Mucosa of descending colon (tissue), 3 donors: ENCODE results near the gene MNX1. TPM values are rescaled to one million over a fixed set of nuclear protein-coding genes. Genes with fewer than 3 reads are reported as not detected.

Source experiments
- ATAC-seq: fragments of 200-7000 bp; cut with Tn5 transposase; one replicate; pipeline ENCODE4 v1.9.1; 2020; ENCODE audit warnings: mild to moderate bottlenecking, moderate library complexity
- DNase-seq, 3 donors: peaks; one replicate each; pipeline ENCODE4 v3.0.0-alpha.2; 2020
- H3K36me3 ChIP-seq: fragments of 200-600 bp; one replicate; pipeline ENCODE4 v1.8.0; 2021; ENCODE audit warnings: low read depth, mild to moderate bottlenecking
- H3K4me1 ChIP-seq: fragments of 200-600 bp; one replicate; pipeline ENCODE4 v1.8.0; 2021; ENCODE audit warnings: low read depth, mild to moderate bottlenecking
- H3K4me3 ChIP-seq: fragments of 200-600 bp; one replicate; pipeline ENCODE4 v1.8.0; 2021; ENCODE audit warnings: mild to moderate bottlenecking
- H3K9me3 ChIP-seq: fragments of 200-600 bp; one replicate; pipeline ENCODE4 v1.8.0; 2021; ENCODE audit warnings: mild to moderate bottlenecking
- CTCF ChIP-seq: fragments of 200-600 bp; IDR thresholded peaks from one replicate; pipeline ENCODE4 v1.8.0; 2022; ENCODE audit warnings: antibody characterized with exemption, mild to moderate bottlenecking
- intact Hi-C, 2 donors: fragments of 100-400 bp; cut with DNase I in 1 of 2; cut with micrococcal nuclease in 1 of 2; formaldehyde crosslinking; loops; one replicate each; pipeline versions ENCODE4 v1.11.0 to v1.11.1; 2022; cut with DNase I, micrococcal nuclease
- total RNA-seq, 3 donors: library from RNA; stranded (reverse); fragmentation: NEBNext Ultra II Directional in 2 of 3; extraction: Animal tissue kit (Norgen Biotek cat#: 25700) in 2 of 3; gene quantifications; one replicate each; pipeline versions ENCODE4 v1.2.1 to v1.2.4, GENCODE V29; 2021 to 2023
- donor health status: DM: no; HTN: no; CAD: no; lungs with moderate emphysema.
- donor health status: DM: no; HTN: no; CAD: no.
- donor health status: DM: no; HTN: yes; CAD: no.

Gene MNX1
- total RNA-seq, 3 donors from 2014 or later = 9.7 to 24.9 (median 24.0) TPM

GRCh38 chr7:157023589-157023905, 13.1 kb upstream of the MNX1 start:
- Histone ChIP-seq H3K9me3 (no peaks in the 10 kb centered on the region), H3K4me3 (no peak overlapping the region), H3K36me3 (no peaks in the 10 kb centered on the region), H3K4me1 (peaks cover 38% of the 10 kb centered on the region)
- DNase-seq (no peak), ATAC-seq (no peak)
- no peak for TF ChIP-seq CTCF
- intact Hi-C loops = no loop called here

GRCh38 chr7:157022681-157023588, 12.5 kb upstream of the MNX1 start:
- Histone ChIP-seq H3K36me3 (no peaks in the 10 kb centered on the region), H3K4me1 (peaks cover 39% of the 10 kb centered on the region), H3K9me3 (no peaks in the 10 kb centered on the region), H3K4me3 (no peak overlapping the region)
- ATAC-seq = peak; percentile 55
- DNase-seq = peak in 1 of 3 donors; percentile 62
- intact Hi-C loops = no loop called here
- no peak for TF ChIP-seq CTCF

GRCh38 chr7:157021871-157022680, 11.6 kb upstream of the MNX1 start:
- intact Hi-C loops = no loop called here
- ATAC-seq (no peak), DNase-seq (no peak)
- H3K4me1 ChIP-seq = peaks cover 38% of the 10 kb centered on the region
- TF ChIP-seq CTCF = no peak
- no peak overlapping the region for H3K4me3 ChIP-seq
- H3K9me3 ChIP-seq = no peaks in the 10 kb centered on the region
- H3K36me3 ChIP-seq = no peaks in the 10 kb centered on the region

- no peak for TF ChIP-seq CTCF
- peak; percentile 62 for ATAC-seq
- Histone ChIP-seq H3K9me3 (no peaks in the 10 kb centered on the region), H3K4me1 (peaks cover 38% of the 10 kb centered on the region), H3K4me3 (no peak overlapping the region), H3K36me3 (no peaks in the 10 kb centered on the region)
- intact Hi-C loops = no loop called here
- peak in 1 of 3 donors; percentile 41 for DNase-seq
Observed at GRCh38 chr7:157021071-157021870, 10.8 kb upstream of the MNX1 start.

- Histone ChIP-seq H3K9me3 (no peaks in the 10 kb centered on the region), H3K4me3 (no peak overlapping the region), H3K4me1 (peaks cover 38% of the 10 kb centered on the region), H3K36me3 (no peaks in the 10 kb centered on the region)
- intact Hi-C loops = no loop called here
- DNase-seq = no peak
- no peak for TF ChIP-seq CTCF
- no peak for ATAC-seq
Observed at GRCh38 chr7:157020514-157021070, 10.1 kb upstream of the MNX1 start.
